Stimulated activated naive CD8-positive, alpha-beta T cell treated with anti-CD3 and anti-CD28 coated beads, Interleukin-15, Interleukin-2, amounts not matched to agents 100 ng/mL and 50 ng/mL, for 24 hours (primary cell): ENCODE measurements around the gene EMCN.

Experiments used
- H3K27ac Mint-ChIP-seq: one replicate; pipeline ENCODE4 v1.8.0; 2021; ENCODE audit warnings: mild to moderate bottlenecking, mixed read lengths
- H3K27me3 Mint-ChIP-seq: one replicate; pipeline ENCODE4 v1.8.0; 2021; ENCODE audit warnings: mixed read lengths
- H3K36me3 Mint-ChIP-seq: one replicate; pipeline ENCODE4 v1.8.0; 2021; ENCODE audit warnings: low read depth, mixed read lengths
- H3K4me1 Mint-ChIP-seq: one replicate; pipeline ENCODE4 v1.8.0; 2021; ENCODE audit warnings: low read depth, mixed read lengths
- H3K4me3 Mint-ChIP-seq: one replicate; pipeline ENCODE4 v1.8.0; 2021; ENCODE audit warnings: mild to moderate bottlenecking, mixed read lengths
- H3K9me3 Mint-ChIP-seq: one replicate; pipeline ENCODE4 v1.8.0; 2021; ENCODE audit warnings: mixed read lengths

Gene EMCN

DNA sequence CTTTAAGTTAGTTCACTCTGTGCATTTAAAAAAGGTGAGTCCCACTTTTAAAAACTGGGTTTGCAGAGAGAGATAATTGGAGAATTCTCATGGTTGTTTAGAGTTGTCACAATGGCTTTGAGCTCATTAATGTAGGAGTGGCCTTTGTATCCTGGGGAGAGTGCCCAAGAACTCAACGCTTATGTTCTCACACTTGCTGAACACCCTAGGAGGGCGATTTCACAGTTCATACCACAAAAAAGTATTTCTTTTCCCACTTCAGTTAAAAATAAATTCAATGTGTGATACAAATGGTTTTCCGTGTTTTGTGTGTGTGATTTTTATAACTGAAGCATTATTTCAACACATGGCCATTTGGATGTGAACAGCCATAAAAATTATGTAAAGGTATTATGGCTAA lies 8.4 kb downstream of the EMCN start:
- Mint-ChIP-seq H3K27ac (no peak overlapping the region), H3K36me3 (no peaks in the 10 kb centered on the region), H3K27me3 (peaks cover 3% of the 10 kb centered on the region), H3K9me3 (no peaks in the 10 kb centered on the region), H3K4me3 (no peak overlapping the region), H3K4me1 (no peaks in the 10 kb centered on the region)

DNA sequence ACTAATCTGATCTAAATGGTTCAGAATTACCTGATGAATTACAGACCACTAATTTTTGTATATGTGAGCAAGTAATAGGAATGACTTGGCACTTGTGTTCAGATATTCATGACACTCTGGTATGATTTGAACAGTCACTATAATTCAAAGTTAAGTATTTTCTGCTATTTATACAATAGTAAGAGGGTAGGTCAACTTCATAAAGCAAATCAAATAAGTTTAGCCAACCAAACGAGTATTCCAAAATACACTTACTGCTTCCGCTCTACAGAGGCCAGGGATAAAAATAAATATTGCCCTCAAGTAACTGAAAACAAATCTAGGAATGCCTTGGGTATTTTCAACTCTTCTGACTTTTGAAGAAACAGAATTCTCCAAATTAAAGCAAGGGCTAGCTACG lies 9.1 kb downstream of the EMCN start:
- Mint-ChIP-seq H3K27me3 (no peaks in the 10 kb centered on the region), H3K27ac (no peak overlapping the region), H3K4me1 (no peaks in the 10 kb centered on the region), H3K9me3 (no peaks in the 10 kb centered on the region), H3K4me3 (no peak overlapping the region), H3K36me3 (no peaks in the 10 kb centered on the region)

DNA sequence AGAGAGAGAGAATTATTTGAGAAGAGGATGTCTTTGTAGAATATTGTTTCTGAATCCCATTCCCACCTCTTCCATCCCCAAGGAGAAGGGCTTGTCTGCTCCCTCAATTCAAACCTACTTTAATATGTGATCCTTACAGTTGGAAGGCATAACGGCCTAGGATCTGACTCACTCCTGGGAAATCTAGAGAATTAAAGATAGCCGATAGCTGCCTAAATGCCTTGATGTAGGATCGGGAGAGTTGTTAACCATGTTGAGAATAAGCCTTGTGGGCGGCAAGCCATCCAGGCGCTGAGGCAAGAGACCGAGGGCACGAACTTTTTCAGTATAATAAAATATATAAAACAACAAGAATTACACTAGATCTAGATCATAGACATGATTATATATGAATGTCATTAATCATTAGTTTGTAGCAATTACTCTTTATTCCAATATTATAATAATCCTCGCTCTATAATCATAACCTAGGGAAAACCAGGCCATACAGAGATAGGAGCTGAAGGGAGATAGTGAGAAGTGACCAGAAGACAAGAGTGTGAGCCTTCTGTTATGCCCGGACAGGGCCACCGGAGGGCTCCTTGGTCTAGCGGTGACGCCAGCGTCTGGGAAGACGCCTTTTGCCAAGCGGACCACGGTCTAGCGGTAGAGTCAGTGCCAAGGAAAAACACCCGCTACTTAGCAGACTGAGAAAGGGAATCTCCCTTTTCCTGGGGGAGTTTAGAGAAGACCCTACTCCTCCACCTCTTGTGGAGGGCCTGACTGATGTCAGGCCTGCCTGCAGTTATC lies 13.5 kb downstream of the EMCN start:
- H3K27me3 Mint-ChIP-seq = no peaks in the 10 kb centered on the region
- no peak overlapping the region for H3K4me3 Mint-ChIP-seq
- H3K36me3 Mint-ChIP-seq = no peaks in the 10 kb centered on the region
- no peaks in the 10 kb centered on the region for H3K4me1 Mint-ChIP-seq
- H3K9me3 Mint-ChIP-seq = no peaks in the 10 kb centered on the region
- H3K27ac Mint-ChIP-seq = no peak overlapping the region

DNA sequence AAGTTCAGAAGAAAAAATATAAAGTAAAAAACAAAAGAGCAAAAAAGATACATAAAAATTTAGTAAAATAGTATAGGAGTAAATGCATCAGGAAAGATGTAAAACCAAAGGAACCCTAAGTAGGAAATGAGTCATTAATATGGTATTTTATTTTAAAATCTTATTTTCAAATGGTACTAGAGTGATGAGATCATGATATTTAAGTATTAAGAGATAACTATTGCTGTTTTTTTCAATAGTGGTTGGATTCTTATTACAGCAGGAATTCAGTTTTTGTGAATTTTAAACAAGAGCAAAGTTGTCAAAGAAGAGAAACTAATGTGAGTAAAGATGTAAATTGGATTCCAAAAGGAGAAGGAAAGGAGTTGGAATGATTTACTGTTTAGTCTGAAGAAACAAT lies 20.0 kb downstream of the EMCN start:
- H3K9me3 Mint-ChIP-seq = no peaks in the 10 kb centered on the region
- no peaks in the 10 kb centered on the region for H3K27me3 Mint-ChIP-seq
- no peak overlapping the region for H3K27ac Mint-ChIP-seq
- no peaks in the 10 kb centered on the region for H3K36me3 Mint-ChIP-seq
- no peak overlapping the region for H3K4me3 Mint-ChIP-seq
- H3K4me1 Mint-ChIP-seq = no peaks in the 10 kb centered on the region

DNA sequence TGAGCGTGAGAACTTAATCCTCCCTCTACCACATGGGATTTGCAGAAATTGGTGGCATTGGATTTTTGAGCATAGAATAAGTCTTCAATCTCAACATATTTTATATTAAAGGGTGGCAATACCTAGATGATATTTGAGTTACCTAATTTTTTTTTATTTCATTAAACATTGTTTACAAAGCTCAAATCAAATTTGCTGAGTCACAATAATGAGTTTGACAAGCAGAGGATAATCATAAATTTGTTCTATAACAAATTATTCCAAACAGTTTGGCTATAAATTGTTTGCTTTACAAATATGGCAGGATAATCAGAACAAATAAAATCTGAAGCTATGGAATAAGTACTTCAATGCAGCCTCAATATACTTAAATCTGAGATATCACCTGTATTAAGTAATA lies 22.7 kb downstream of the EMCN start:
- Mint-ChIP-seq H3K9me3 (peaks cover 16% of the 10 kb centered on the region), H3K27me3 (no peaks in the 10 kb centered on the region), H3K4me1 (no peaks in the 10 kb centered on the region), H3K4me3 (no peak overlapping the region), H3K27ac (no peak overlapping the region), H3K36me3 (no peaks in the 10 kb centered on the region)

DNA sequence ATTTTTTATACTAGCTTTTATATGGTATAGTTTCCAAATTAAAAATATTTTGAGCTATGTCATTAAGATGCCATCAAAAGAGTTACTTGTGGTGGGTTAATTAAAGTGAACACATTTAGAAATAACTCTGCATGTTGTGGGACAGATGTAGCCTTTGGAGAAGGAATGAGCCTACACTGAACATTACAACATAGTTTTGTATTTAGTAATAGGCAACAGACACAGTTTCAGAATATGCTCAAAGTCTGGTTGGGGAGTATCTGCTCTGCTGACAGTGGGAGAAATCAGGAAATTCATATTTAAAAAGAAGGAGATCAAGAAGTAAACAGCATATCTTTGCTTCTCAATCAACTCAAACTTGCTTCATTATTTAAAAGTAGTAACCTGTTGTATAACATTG lies 23.7 kb downstream of the EMCN start:
- Mint-ChIP-seq H3K27me3 (no peaks in the 10 kb centered on the region), H3K36me3 (no peaks in the 10 kb centered on the region), H3K4me1 (no peaks in the 10 kb centered on the region), H3K9me3 (peaks cover 16% of the 10 kb centered on the region), H3K4me3 (no peak overlapping the region), H3K27ac (no peak overlapping the region)

DNA sequence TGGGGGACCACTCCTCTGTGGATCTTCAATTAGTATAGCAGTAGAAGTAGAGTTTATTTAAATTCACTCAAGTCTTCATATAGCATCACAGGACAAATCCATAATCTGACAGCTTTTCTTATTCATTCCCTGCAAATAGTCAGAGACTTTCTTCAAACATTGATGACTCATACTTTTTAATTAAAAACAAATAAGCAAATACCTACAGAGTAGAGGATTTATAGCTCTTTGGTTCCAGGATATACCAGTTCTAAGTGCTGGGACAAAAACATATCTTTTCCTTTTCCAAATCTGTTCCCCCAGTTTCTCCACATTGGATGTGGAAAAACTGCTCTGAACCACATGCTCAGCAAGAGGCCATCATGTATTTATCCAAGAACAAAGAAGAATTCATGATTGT lies 24.1 kb downstream of the EMCN start:
- Mint-ChIP-seq H3K36me3 (no peaks in the 10 kb centered on the region), H3K9me3 (peaks cover 16% of the 10 kb centered on the region), H3K4me1 (no peaks in the 10 kb centered on the region), H3K4me3 (no peak overlapping the region), H3K27ac (no peak overlapping the region), H3K27me3 (no peaks in the 10 kb centered on the region)

DNA sequence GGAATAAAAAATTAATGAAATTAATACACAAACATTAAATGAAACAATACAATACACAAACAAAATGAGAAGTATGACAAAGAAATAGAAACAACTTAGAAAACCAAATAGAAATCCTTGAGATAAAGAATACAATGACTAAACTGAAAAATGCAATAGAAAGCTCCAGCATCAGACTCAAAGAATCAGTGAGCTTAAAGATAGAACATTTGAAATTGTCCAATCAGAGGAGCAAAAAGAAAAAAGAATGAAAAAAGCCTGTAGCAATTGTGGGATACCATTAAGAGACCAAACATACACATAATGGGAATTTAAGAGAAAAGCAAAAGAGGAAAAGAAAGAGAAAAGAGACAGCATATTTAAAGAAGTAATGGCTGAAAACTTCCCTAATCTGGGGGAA lies 25.7 kb downstream of the EMCN start:
- Mint-ChIP-seq H3K27me3 (no peaks in the 10 kb centered on the region), H3K4me1 (no peaks in the 10 kb centered on the region), H3K9me3 (peaks cover 16% of the 10 kb centered on the region), H3K36me3 (no peaks in the 10 kb centered on the region), H3K27ac (no peak overlapping the region), H3K4me3 (no peak overlapping the region)

DNA sequence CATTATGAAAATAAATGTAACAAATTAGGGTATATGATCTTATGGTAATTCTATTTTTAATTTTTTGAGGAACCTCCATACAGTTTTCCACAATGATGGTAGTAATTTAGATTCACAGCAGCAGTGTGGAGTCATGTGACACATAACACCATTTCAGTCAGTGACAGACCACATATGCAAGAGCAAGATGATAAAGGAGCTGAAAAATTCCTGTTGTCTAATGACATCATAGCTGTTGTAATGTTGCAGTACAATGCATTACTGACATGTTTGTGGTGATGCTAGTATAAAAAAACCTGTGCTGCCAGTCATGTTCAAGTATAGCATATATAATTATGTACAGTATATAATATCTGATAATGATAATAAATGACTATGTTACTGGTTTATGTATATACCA lies 28.5 kb downstream of the EMCN start:
- no peaks in the 10 kb centered on the region for H3K27me3 Mint-ChIP-seq
- peaks cover 16% of the 10 kb centered on the region for H3K9me3 Mint-ChIP-seq

DNA sequence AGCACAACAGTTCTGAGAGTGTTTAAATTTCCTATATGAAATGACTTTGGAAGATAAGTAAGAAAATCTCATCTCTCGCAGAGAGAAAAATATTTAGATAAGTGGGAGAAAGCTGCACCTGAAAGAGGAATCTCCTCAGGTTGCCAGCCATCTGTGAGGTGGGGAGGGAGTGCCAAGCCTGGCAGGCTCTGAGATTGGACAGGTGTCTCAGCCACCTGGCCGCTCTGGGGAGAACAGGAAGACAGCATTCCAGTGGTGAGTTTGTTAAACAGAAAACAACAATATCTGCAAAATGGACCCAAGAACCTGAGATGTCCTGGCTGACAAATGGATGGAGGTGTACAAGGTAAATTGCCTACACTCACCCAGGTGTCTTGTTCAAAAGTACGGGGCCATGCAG lies 31.3 kb downstream of the EMCN start:
- no peak overlapping the region for H3K27ac Mint-ChIP-seq
- H3K36me3 Mint-ChIP-seq = no peaks in the 10 kb centered on the region
- H3K4me1 Mint-ChIP-seq = no peaks in the 10 kb centered on the region
- H3K27me3 Mint-ChIP-seq = no peaks in the 10 kb centered on the region
- H3K9me3 Mint-ChIP-seq = peaks cover 6% of the 10 kb centered on the region
- H3K4me3 Mint-ChIP-seq = no peak overlapping the region

More for the DNA sequence above, 28.5 kb downstream of the EMCN start:
- no peak overlapping the region for H3K4me3 Mint-ChIP-seq
- no peak overlapping the region for H3K27ac Mint-ChIP-seq
- no peaks in the 10 kb centered on the region for H3K4me1 Mint-ChIP-seq
- H3K36me3 Mint-ChIP-seq = no peaks in the 10 kb centered on the region

GRCh38 chr4:100483796-100484195 lies 34.0 kb downstream of the EMCN start:
- Mint-ChIP-seq H3K4me1 (no peaks in the 10 kb centered on the region), H3K4me3 (no peak overlapping the region), H3K27ac (no peak overlapping the region), H3K9me3 (no peaks in the 10 kb centered on the region), H3K36me3 (no peaks in the 10 kb centered on the region), H3K27me3 (no peaks in the 10 kb centered on the region)

DNA sequence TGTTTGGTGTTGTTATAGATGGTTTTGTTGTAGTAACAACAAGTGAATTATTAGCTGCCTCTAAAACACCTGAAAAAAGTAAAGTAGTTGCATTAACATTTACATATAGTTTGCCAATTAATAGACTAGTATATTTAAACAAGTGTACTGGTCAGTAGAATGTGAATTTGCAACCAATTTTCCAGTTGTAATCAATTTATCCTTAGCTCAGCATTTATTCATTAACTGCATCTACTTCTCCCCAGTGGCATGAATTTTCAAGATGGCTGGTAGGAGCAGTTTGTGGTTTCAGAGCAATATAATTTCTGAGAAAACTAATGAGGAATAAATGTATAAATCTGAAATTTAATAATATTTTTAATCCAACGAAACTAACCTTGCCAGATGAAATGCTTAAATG lies 37.9 kb downstream of the EMCN start:
- Mint-ChIP-seq H3K4me1 (no peaks in the 10 kb centered on the region), H3K4me3 (no peak overlapping the region), H3K9me3 (no peaks in the 10 kb centered on the region), H3K27me3 (no peaks in the 10 kb centered on the region), H3K27ac (no peak overlapping the region), H3K36me3 (no peaks in the 10 kb centered on the region)

GRCh38 chr4:100469555-100469954 lies 48.3 kb downstream of the EMCN start:
- Mint-ChIP-seq H3K27me3 (peaks cover 4% of the 10 kb centered on the region), H3K27ac (no peak overlapping the region), H3K4me1 (no peaks in the 10 kb centered on the region), H3K4me3 (no peak overlapping the region), H3K9me3 (peaks cover 4% of the 10 kb centered on the region), H3K36me3 (no peaks in the 10 kb centered on the region)

DNA sequence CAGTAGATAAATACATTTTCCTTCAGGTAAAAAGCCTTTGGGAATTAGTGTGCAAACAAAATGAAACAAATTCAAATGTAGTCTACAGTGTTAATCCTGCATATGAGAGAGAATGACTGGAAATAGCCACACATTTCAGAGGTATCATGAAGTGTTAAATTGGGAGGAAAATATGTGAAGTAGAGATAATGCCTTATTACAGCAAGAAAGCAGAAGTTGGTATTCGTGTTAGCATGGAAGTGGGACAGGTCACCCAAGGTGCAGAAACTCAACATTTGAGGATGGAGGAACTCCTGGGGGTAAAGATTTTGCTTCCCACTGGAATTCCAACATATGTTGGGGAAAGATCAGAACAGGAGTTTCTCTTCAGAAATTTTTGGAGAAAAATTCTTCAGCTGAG lies 51.3 kb downstream of the EMCN start:
- Mint-ChIP-seq H3K4me1 (no peaks in the 10 kb centered on the region), H3K36me3 (no peaks in the 10 kb centered on the region), H3K27ac (no peak overlapping the region), H3K4me3 (no peak overlapping the region), H3K27me3 (peaks cover 4% of the 10 kb centered on the region), H3K9me3 (peaks cover 4% of the 10 kb centered on the region)

- Mint-ChIP-seq H3K4me1 (peaks cover 14% of the 10 kb centered on the region), H3K9me3 (peaks cover 4% of the 10 kb centered on the region), H3K4me3 (no peak overlapping the region), H3K27ac (no peak overlapping the region), H3K27me3 (no peaks in the 10 kb centered on the region), H3K36me3 (no peaks in the 10 kb centered on the region)
Measured at GRCh38 chr4:100461807-100462605, 55.8 kb downstream of the EMCN start.
